ENCODE measurements around the gene EDRF1.
A peak's percentile ranks its signal among the peaks of the same experiment; 100 is the strongest.
"Not testable (repeated sequence)": the region's sequence is repeated elsewhere in the genome, so short reads cannot be mapped to it uniquely, and the experiment has no call there.

Gene EDRF1

DNA sequence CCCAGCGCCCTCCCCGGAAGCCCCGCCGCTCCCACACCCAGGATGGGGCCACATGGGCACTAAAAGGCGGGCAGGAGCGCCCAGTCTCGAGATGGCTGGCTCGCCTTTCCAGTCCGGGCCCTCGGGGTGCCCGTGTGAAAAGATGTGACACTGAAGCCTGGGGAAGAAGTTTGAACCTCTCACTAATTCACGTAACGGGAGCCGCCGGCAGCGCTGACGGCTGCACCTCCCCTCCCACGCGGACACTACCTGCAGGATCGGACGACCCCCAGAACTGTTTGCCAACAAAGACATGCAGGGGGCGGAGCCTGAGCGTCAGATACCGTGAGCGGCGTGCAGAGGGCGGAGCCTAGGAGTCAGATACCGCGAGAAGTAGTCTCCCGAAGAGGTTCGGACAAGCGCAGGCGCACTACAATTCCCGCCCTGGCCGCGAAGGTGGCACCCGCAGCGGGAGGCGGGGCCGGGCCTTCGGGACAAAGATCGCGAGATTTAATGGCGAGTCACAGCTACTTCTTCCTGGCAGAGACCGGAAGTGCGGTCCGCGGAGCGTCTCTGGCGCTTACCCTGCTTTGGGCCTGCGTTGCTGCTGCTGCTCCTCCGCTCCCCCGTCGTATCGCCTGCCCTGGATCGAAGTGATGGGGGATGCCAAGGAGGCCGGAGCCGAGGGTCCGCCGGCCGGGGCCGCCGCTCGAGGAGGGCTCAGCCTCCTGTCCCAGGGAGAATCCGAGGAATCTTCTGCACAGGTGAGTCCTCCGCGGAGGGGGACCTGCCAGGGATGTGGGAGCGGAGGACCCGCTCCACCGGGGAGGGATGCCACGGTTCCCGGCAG is at the start of gene EDRF1:
Gene EDRF1 (plus strand): TSS at position 537 of the 829 bp plus-strand sequence. CDS start 99 bp downstream, at position 636.
- DNase-seq, result peak; percentile 94 to 98 (median 98)

- no peak for DNase-seq
Measured at GRCh38 chr10:125672884-125673283, 46.6 kb upstream of the EDRF1 start.

GRCh38 chr10:125679436-125679835 is 40.1 kb upstream of the EDRF1 start:
- no peak for DNase-seq

GRCh38 chr10:125683063-125683462 is 36.4 kb upstream of the EDRF1 start, which contains the start of gene TEX36:
Gene TEX36 (minus strand): TSS chr10:125683163. CDS start chr10:125682989, 174 bp downstream.
- no peak for DNase-seq

DNA sequence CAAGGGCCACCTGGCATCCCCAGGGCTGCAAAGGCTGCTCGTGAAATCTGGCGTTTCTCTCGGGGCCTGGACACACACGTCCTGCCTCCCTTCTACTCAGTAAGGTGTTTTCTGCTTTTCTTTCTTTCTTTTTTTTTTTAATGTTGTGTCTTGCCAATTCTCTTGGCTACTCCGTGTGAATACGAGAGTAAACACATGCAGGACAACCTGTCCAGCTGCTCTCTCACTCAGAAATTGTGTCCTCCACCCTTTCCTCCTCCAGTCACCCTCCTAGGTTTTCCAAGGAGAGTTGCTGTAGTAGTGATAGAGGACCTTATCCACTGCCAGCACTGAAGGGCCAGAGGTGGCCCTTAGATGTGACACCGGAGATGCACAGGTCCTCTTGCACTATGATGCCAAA is 35.7 kb upstream of the EDRF1 start:
- DNase-seq, result no peak

DNA sequence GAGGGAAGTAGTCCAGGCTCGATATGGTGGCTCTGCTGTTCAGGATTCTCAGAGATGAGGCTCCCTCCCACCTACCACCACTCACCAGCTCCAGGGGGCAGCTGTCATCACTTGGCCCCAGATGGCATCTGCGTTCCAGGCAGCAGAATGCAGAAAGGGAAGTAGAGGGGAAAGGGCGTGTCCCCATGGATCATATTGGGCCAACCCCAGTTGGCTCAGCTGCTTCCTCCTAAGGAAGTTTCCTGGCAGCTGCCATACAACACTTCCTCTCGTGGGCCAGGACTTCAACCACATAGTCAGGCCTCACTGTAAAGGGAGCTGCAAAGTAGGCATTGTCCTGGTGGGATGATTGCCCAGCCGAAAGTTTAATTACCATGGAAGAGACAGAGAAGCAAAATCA is 34.9 kb upstream of the EDRF1 start:
- DNase-seq, result no peak

- DNase-seq, result no peak
Measured at GRCh38 chr10:125687507-125688185, 31.9 kb upstream of the EDRF1 start.

GRCh38 chr10:125689955-125690569 is 29.4 kb upstream of the EDRF1 start:
- DNase-seq, result no peak

- DNase-seq, result no peak
Measured at GRCh38 chr10:125691160-125691981, 28.1 kb upstream of the EDRF1 start.

GRCh38 chr10:125692196-125692595 is 27.3 kb upstream of the EDRF1 start:
- DNase-seq, result no peak

DNA sequence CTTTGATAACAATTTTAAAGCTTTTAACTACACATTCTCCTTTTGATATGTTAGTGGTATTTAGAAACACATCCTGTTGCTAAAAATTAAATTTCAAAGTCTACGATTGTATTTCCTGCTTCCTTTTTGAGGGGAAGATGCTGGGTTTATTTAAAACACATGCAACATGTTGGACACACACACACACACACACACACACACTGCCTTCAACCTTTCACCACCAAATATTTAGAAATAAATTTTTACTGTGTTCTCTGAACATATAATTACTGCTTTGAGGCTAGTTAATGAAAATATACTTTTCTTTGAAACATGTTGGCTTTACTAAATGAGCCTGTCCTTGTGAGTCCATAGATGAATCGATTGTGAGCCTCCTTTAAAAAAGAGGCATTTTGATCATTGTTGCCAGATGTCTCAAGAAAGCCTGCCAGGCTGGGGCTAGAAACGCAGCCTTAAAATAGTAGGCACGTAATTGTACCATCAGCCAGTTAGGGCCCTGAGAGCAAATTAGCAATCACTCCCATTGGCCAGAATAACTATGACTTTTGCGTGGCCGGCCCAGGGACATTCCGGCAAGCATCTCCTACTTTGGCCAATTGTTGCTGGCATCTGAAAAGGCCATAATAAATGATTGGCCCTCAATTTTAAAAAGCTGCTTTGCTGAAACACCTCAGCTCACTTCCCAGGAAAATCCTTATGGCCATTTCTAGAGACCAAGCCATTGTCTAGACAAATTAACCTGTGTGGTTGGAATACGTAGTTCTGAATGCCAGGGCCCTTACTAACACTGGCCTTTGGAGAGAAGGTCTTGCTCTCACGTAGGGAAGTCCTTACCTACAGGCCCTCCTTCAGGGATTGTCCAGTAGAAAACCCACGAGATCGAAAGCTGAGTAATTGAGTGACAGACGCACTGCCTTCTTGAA is 26.6 kb upstream of the EDRF1 start:
- no peak for DNase-seq

DNA sequence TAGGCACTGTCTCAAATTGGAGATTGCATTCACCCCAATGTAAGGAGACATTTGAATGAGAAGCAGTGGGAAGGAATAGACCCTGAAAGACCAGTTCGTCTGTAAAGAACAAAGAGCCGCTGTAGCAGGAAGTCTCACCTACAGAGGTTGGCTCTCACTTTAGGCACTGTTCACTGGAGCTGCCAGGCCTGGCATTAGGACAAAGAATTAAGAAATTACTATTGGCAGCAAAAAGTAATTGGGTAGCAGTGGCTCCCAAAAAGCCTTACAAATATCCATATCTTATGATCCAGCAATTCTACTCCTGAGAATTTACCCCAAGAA is 26.0 kb upstream of the EDRF1 start:
- no peak for DNase-seq

GRCh38 chr10:125694883-125695282 is 24.6 kb upstream of the EDRF1 start:
- no peak for DNase-seq

DNA sequence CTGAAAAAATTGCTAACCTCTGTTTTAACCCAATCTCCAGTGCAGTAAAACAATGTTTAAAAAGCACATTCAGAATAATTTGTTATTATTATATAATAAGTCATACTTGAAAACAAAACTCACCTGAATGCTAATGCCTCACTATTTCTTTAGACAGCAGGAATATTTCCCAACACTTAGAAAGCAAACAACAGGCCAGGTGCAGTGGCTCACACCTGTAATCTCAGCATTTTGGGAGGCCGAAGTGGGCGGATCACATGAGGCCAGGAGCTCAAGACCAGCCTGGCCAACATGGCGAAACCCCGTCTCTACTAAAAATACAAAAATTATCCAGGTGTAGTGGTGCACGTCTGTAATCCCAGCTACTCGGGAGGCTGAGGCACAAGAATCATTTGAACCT is 22.6 kb upstream of the EDRF1 start:
- not testable (repeated sequence) for DNase-seq

GRCh38 chr10:125698481-125698998 is 21.0 kb upstream of the EDRF1 start:
- DNase-seq, result no peak

DNA sequence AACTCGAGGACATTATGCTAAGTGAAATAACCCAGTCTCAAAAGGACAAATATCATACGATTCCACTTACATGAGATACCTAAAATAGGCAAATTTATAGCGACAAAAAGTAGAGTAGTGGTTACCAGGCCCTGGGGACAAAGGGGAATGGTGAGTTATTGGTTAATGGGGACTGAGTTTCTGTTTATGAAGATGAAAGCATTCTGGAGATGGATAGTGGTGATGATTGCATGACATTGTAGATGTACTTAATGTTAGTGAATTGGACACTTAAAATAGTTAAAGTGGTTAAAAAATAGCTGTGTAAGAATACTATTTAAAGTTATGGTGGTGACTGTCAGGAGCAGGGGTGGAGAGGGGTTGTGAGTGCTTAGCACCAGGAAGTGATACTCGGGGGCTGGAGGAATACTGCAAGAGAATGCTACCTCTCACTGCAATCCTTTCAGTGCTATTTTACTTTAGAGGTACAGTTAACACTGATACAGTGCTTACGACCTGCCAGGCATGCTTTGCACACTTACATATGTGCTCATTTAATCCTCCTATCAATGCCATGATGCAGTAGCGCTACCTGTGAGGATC is 19.9 kb upstream of the EDRF1 start:
- DNase-seq, result no peak

- no peak for DNase-seq
Measured at GRCh38 chr10:125700355-125700911, 19.1 kb upstream of the EDRF1 start.

- DNase-seq, result no peak
Measured at GRCh38 chr10:125707541-125708468, 11.7 kb upstream of the EDRF1 start.

DNA sequence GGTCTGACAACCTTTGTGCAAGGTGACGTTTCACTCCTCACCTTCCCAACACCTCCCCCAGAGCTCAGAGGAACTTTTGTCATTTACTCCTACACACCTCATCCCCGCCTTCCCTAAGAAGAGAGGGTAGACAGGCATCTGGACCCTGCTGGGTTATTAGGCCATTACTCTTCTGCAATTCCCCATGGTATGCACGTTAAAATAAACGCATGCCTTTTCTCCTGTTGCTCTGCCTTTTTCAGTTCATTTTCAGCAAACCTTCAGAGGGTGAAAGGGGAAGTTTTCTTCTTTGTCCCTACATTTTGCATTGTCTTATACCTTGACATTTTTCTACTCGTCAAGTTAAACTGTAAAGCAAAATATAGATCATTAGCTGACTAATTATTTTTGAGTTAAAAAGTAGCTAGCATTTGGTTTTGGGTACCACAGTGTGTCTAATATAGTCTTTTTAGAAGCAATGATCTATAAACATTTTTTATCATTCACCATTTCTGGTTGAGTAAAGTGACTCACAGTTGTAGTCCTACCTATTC is 10.5 kb upstream of the EDRF1 start:
- DNase-seq, result no peak

Measured in activated CD4-positive, CD25-positive, alpha-beta regulatory T cell (primary cell).